Retinal pigment epithelial cell (primary cell): ENCODE results near the gene PGAP3.

ENCODE experiments used
- DNase-seq: peaks from one replicate; pipeline ENCODE4 v3.0.0-alpha.2; 2010; ENCODE audit warnings: low read depth
- H3K4me3 ChIP-seq: 2 replicates; pipeline ENCODE4 v1.5.1; 2011; ENCODE audit warnings: mild to moderate bottlenecking, low read length, control low read depth, moderate library complexity
- TF ChIP-seq, protein P1 (sequence below): conservative IDR thresholded peaks from 2 replicates; pipeline ENCODE4 v1.5.1; 2011; ENCODE audit warnings: low read depth, low read length, control low read depth, inconsistent platforms

PGAP3 gene

DNA sequence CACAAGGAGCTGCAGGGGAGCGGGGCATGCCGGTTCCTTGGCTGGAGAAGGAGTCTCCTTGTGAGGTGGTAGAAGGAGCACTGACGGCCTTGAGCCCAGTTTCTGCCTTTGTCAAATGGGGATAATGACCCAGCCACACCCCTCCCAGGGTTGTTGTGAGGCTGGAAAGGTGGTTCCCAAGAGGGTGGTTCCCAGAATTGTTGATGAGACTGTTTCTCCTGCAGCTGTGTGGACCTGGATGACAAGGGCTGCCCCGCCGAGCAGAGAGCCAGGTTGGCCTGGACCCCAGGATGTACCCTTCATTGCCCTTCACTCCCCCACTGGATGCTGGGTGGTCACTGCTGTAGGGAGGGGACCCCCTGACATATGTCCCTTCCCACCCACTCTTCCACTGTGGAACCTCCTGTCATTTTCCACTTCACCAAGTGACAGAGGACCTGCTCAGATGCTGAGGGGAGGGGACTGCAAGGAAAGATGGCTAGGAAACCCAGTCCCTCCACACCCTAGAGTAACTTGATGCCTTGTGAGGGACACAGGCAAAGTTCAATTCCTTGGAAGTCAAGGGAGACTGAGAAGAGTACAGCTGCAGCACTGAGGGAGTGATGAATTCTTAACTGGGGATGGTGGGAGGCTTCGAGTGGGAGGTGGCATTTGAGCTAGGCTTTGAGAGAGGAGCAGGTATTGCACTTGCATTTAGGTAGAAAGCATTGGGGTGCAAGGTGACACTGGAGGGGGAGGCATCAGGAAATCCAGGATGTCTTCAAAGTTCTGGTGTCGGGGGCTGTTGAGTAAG lies 31.9 kb upstream of the PGAP3 start:
- no peak for DNase-seq
- no peak overlapping the region for H3K4me3 ChIP-seq
- TF ChIP-seq, protein P1, sequence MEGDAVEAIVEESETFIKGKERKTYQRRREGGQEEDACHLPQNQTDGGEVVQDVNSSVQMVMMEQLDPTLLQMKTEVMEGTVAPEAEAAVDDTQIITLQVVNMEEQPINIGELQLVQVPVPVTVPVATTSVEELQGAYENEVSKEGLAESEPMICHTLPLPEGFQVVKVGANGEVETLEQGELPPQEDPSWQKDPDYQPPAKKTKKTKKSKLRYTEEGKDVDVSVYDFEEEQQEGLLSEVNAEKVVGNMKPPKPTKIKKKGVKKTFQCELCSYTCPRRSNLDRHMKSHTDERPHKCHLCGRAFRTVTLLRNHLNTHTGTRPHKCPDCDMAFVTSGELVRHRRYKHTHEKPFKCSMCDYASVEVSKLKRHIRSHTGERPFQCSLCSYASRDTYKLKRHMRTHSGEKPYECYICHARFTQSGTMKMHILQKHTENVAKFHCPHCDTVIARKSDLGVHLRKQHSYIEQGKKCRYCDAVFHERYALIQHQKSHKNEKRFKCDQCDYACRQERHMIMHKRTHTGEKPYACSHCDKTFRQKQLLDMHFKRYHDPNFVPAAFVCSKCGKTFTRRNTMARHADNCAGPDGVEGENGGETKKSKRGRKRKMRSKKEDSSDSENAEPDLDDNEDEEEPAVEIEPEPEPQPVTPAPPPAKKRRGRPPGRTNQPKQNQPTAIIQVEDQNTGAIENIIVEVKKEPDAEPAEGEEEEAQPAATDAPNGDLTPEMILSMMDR = no peak

DNA sequence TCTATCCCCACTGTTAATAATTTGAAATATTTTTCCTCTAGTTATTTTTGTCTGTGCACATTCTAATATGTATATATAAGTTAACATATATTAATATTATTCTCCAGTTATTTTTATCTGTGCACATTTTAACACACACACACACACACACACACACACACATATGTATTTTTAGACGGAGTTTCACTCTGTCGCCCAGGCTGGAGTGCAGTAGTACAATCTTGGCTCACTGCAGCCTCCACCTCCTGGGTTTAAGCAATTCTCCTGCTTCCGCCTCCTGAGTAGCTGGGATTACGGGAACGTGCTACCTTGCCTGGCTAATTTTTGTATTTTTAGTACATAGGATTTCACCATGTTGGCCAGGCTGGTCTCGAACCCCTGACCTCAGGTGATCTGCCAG lies 29.8 kb upstream of the PGAP3 start:
- no peak for DNase-seq
- TF ChIP-seq, protein P1 = no peak
- no peak overlapping the region for H3K4me3 ChIP-seq

DNA sequence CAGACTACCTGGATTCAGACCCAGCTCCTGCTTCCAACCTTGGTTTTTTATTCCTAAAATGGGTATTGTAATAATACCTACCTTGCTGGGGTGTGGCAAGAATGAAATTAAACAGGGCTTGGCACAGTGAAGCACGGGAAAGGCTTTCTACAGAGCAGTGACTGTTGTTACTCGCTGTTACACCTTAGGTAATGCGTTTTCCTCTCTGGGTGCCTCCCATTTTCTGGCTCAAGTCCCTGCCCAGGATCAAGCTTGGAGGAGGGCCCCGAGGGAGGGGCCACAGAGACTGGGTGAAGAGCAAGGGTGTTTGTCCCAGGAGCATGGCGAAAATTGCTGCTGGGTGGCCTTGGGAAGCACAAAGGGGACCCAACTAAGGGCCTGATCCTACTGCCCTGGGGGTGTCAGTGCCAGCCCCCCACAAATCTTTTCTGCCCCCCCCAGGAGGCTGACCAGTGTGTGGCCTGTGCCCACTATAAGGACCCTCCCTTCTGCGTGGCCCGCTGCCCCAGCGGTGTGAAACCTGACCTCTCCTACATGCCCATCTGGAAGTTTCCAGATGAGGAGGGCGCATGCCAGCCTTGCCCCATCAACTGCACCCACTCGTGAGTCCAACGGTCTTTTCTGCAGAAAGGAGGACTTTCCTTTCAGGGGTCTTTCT lies 29.2 kb upstream of the PGAP3 start:
- DNase-seq = no peak

DNA sequence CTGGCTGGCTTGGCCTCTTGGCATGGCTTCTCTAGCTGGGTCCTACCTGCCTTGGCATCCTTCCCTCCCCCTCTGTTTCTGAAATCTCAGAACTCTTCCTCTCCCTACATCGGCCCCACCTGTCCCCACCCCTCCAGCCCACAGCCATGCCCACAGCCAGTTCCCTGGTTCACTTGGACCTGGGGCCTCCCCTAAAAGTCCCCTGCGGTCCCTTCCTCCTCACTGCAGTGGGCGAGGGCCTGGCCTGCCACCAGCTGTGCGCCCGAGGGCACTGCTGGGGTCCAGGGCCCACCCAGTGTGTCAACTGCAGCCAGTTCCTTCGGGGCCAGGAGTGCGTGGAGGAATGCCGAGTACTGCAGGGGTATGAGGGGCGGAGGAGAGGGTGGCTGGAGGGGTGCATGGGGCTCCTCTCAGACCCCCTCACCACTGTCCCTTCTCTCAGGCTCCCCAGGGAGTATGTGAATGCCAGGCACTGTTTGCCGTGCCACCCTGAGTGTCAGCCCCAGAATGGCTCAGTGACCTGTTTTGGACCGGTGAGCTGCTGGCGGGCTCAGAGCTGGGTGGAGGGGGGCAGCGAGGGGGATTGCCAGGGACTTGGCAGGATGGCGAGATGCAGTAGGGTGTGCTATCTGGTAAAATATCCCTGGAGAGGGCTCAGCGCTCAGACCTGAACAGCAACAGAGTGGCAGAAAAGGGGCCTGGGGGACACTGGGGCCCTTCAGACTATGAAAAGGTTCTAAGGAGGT lies 28.4 kb upstream of the PGAP3 start:
- TF ChIP-seq, protein P1 = no peak
- no peak overlapping the region for H3K4me3 ChIP-seq
- DNase-seq = no peak

More for the DNA sequence above, 29.2 kb upstream of the PGAP3 start:
- H3K4me3 ChIP-seq = no peak overlapping the region
- TF ChIP-seq, protein P1 = no peak

DNA sequence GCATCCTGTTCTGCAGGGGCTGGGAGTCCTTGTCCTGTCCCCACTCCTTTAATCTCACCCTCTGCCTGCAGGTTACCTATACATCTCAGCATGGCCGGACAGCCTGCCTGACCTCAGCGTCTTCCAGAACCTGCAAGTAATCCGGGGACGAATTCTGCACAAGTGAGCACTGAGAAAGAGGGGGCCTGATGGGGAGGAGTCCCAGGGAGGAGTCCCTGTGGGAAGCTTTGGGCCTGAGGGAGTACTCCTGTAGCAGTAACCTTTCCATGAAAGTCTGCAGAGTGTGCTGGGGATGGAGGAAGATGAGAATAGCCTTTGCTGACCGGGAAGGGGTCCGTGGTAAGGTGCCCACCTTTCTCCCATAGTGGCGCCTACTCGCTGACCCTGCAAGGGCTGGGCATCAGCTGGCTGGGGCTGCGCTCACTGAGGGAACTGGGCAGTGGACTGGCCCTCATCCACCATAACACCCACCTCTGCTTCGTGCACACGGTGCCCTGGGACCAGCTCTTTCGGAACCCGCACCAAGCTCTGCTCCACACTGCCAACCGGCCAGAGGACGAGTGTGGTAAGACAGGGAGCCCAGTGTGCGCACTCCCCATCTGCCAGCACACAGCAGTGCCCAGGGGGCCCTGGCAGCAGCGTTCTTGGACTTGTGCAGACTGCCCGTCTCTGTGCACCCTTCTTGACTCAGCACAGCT lies 27.7 kb upstream of the PGAP3 start:
- TF ChIP-seq, protein P1 = no peak
- no peak for DNase-seq
- H3K4me3 ChIP-seq = no peak overlapping the region

DNA sequence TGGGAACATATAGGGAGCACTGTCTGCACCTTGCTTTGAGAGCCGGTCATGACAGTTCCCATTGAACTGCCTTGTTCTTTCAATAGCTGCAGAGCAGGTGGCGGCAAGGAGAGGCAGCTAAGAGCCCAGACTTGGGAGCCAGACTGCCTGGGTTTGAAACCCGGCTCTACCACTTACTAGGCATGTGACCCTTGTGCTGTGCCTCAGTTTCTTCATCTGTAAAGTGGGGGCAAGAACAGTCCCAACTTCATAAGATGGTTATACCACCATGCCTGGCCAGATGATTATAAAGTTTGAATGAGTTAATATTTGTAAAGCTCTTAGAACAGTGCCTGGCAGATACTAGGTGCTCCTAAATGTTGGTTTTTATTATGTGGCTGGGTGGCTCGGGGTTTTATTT lies 26.4 kb upstream of the PGAP3 start:
- TF ChIP-seq, protein P1 = no peak
- DNase-seq = no peak
- no peak overlapping the region for H3K4me3 ChIP-seq
